T1000 (cell line): ENCODE results near the gene TSEN34.
"Not testable (repeated sequence)": the region's sequence is repeated elsewhere in the genome, so short reads cannot be mapped to it uniquely, and the experiment has no call there.

ENCODE experiments used
- DNase-seq: peaks from one replicate; lab custom pipeline; 2025; ENCODE audit warnings: mixed read lengths; lab: John Stamatoyannopoulos, UW

The TSEN34 gene

DNA sequence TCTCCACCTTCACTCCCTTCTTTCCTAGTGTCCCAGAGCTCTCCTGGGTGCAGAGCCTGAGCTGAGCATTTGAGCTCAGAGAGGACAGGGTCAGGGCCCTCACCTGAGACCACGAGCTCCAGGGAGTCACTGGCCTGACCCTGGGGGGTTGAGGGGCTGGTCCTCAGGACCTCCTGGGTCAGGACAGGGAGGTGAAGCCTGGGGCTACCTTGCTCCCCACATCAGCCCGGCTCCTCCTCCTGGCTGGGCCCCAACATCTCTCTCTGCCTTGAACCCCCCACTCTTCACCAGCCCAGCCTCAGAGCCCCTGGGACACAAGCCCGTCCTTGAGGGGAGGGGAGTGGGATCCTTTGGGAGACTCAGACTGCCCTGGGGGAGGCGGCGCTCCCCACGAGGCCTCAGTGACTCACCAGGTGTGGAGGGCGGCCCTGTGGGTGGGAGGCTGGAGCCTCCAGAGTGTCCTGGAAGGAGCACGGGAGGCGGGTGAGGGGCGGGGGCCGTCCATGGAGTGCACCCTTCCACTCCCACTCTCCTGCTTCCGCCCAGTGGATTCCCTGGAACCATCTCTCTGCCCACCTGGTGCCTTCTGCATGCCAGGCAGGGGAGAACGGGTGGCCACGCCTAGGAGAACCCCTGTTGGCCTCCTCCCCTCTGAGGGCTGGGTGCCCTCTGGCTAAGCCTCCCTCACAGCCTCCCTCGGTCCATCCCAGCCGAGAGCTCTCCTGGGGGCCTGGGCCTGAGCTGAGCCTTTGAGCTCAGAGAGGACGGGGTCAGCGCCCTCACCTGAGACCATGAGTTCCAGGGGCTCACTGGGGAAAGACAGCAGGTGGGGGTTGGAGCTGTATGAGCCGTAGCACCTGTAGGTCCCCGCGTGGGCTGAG is 48.6 kb downstream of the TSEN34 start:
- DNase-seq, result not testable (repeated sequence)

DNA sequence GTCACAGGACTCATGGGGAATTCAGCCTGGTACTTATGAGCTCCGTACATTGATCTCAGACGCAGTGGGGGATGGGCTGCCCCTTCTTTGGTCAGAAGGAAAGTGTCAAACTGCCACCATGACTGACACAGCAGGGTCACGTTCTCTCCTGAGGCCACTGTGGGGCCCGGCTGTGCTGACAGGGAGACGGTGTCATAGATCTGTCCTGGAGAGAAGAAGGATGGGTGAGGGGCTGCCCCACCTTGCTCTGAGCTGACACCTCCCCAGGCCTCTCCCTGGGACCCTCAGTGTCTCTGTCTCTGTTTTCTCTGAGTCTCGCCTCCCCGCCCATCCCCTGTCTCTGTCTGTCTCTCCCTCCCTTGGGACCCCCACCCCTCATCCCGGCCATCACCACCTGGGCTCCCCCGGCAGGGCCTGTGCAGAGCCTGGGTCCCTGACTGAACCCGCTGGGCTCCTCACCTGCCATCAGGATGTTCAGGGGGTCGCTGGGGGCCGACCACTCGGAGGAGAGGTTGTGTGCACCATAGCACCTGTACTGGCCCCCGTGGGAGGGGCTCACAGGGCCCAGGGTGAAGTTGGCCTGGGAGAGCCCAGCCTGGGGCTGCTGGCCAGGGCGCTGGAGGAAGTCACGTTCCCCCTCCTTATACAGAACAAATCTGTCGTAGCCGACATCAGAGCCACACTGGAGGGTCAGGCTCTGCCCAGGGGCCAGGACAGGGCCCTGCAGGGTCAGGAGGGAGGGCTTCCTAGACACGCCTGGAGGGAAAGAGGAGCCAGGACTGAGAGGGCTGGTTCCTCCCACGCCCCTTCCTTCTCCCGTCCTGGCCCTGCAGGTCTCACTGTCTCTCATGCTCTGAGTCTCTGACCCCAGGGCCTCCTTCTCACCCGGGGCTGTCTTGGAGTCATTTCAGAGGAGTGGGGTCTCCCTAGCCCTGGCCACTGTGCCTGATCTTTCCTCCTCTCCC is 49.5 kb downstream of the TSEN34 start:
- not testable (repeated sequence) for DNase-seq

DNA sequence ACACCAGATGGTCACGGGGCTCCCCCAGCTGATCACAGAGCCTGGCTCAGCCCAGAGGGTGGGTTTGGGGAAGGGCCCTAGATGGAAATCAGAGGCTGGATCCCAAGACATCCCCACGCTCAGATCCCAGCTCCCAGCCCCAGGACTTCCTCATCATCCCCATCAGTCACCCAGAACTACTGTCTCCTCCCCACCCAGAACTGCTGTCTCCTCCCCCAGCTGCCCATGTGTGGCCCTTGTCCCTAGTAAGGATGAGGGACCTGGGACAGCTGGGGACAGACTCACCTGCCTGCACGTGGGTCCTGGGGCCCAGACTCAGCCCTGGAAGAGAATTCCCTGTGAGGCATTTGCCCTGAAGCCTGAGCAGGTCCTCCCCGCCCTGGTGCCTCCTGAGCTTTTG is 51.1 kb downstream of the TSEN34 start:
- DNase-seq, result not testable (repeated sequence)

GRCh38 chr19:54242646-54243045 is 51.5 kb downstream of the TSEN34 start, which contains the start of gene LILRA6:
Gene LILRA6 (minus strand): TSS chr19:54242790.
- DNase-seq, result not testable (repeated sequence)

DNA sequence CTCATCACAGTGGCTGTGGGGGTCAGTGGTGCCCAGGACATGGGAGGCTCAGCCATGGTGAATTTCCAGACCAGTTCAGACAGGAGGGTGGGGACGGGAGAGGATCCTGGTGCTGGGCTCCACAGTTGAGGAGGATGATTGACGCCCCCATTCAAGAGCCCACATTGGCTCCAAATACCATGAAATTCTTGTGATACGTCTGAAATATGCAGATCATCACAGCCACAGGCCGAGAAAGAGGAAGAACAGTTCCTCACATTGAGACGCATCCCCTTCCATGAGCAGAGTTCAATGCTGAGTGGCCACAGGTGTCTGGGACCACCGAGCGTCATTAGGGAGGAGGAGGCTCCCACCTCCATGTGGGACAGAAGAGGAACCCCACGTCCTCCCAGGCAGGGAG is 52.7 kb downstream of the TSEN34 start:
- DNase-seq, result not testable (repeated sequence)
